Upper lobe of left lung (tissue), 6 donors: Measurements from ENCODE around the gene FLYWCH1. TPM values are rescaled to one million over a fixed set of nuclear protein-coding genes. Genes with fewer than 3 reads are reported as not detected.
"Not testable (repeated sequence)": the region's sequence is repeated elsewhere in the genome, so short reads cannot be mapped to it uniquely, and the experiment has no call there.

Experiments used
- ATAC-seq, 2 donors: fragments of 200-7000 bp; cut with Tn5 transposase; one replicate each; pipeline ENCODE4 v1.9.1; 2022; ENCODE audit warnings: mild to moderate bottlenecking in 2 of 2, moderate library complexity in 2 of 2; ENCODE audit not compliant: low FRiP score in 2 of 2
- DNase-seq, 2 donors: peaks; one replicate each; pipeline ENCODE4 v3.0.0-alpha.2; 2019 to 2020
- H3K27ac ChIP-seq, 4 donors: fragments of 200-600 bp; sonication (generic); one replicate each; pipeline ENCODE4 v1.5.1; 2016 to 2019
- H3K27me3 ChIP-seq, 4 donors: fragments of 200-600 bp; sonication (generic); one replicate each; pipeline ENCODE4 v1.5.1; 2017 to 2019
- H3K36me3 ChIP-seq, 4 donors: fragments of 200-600 bp; sonication (generic); one replicate each; pipeline ENCODE4 v1.5.1; 2016 to 2019
- H3K4me1 ChIP-seq, 4 donors: fragments of 200-600 bp; sonication (generic); one replicate each; pipeline ENCODE4 v1.5.1; 2018 to 2019
- H3K4me3 ChIP-seq, 4 donors: fragments of 200-600 bp; sonication (generic); one replicate each; pipeline ENCODE4 v1.5.1; 2017 to 2019; ENCODE audit warnings: mild to moderate bottlenecking in 2 of 4, moderate library complexity in 1 of 4
- H3K9me3 ChIP-seq, 4 donors: fragments of 200-600 bp; sonication (generic); one replicate each; pipeline ENCODE4 v1.5.1; 2018 to 2019
- EP300 ChIP-seq, 4 donors: sonication (generic); formaldehyde crosslinking; IDR thresholded peaks; one replicate each; pipeline ENCODE4 v1.5.1; 2017; ENCODE audit warnings: antibody characterized with exemption in 4 of 4, control low read depth in 2 of 4
- POLR2A ChIP-seq, 4 donors: fragments of 450-650 bp; IDR thresholded peaks; one replicate each; pipeline ENCODE4 v1.5.1; 2016 to 2017; ENCODE audit warnings: antibody characterized with exemption in 4 of 4, mild to moderate bottlenecking in 2 of 4
- POLR2AphosphoS5 ChIP-seq, 2 donors: sonication (generic); formaldehyde crosslinking; IDR thresholded peaks; one replicate each; pipeline ENCODE4 v1.5.1; 2017; ENCODE audit warnings: antibody characterized with exemption in 2 of 2
- WGBS, 2 donors: methylation state at CpG; one replicate each; pipeline ENCODE4 v1.1.5; 2017 to 2018; 5-methylcytosine and 5-hydroxymethylcytosine counted together
- total RNA-seq, 6 donors: library from RNA; depleted of rRNA in 4 of 6; stranded (reverse); fragments of >200 nt in 4 of 6; gene quantifications; one replicate each; pipeline versions ENCODE4 v1.1.0 to v1.2.1, GENCODE V29; 2016 to 2021
- TF ChIP-seq, protein P1 (sequence below), 6 experiments: fragments of 450-650 bp in 4 of 6; fragments of 200-600 bp in 2 of 6; sonication (generic) in 2 of 6; IDR thresholded peaks; one replicate each; pipeline ENCODE4 v1.5.1; 2016 to 2019; ENCODE audit warnings: antibody characterized with exemption in 6 of 6
- donor health status: DM: no; HTN: no; CAD: no; lungs with moderate emphysema.
- donor health status: DM: no; HTN: yes; CAD: no; lungs with severe emphysema.

Gene FLYWCH1
- total RNA-seq, 6 donors from 2014 or later: 19.3 to 162 (median 43.4) TPM

DNA sequence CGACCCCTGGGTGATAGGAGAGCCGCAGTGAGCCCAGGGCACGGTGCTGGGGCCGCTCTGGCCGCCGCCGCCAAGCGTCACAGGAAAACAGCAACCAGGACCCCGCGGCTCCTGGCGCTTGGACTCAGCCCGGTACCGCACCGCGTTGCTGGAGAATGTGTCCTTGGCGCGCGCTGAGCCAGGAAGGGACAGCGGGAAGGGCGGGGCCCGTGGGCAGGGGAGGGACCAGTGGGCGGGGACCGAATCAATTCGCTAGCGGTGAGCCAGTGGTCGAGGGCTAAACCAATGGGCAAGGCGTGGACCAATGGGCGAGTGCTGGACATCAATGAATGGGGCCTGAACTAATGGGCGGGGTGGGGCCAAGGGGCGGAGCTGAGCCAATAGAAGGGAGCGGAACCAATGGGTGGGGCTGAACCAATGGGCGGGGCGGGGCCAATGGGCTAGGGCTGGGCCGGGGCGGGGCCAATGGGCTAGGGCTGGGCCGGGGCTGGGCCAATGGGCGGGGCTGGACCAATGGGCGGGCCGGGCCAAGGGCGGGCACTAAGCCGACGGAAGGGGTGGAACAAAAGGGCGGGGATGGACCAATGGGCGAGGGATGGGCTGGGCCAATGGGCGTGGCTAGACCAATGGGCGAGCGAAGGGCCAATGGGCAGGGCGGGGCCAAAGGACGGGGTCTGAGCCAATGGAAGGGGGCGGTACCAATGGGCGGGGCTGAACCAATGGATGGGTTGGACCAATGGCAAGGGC, 6.3 kb upstream of the FLYWCH1 start:
- Histone ChIP-seq H3K4me3 (peak overlapping the region; percentile 62 to 88 (median 86)), H3K27me3 (no peaks in the 10 kb centered on the region), H3K9me3 (no peaks in the 10 kb centered on the region), H3K27ac (peak overlapping the region; percentile 86 to 95 (median 92)), H3K36me3 (no peaks in the 10 kb centered on the region), H3K4me1 (peaks cover 12 to 26% (median 15%) of the 10 kb centered on the region in 4 donors)
- ATAC-seq (peak; percentile 93 to 98), DNase-seq (peak; percentile 98 to 100)
- 0 to 2% methylated on average over 25 to 30 of the region's 51 CpGs for WGBS, 2 donors
- TF ChIP-seq POLR2AphosphoS5 (IDR thresholded peaks at IDR 0.05) (peak; percentile 98 to 100), EP300 (IDR thresholded peaks at IDR 0.05) (peak in 1 of 4 donors; percentile 64), POLR2A (IDR thresholded peaks at IDR 0.05) (peak in 3 of 4 donors; percentile 91 to 94 (median 94))
- TF ChIP-seq, protein P1, sequence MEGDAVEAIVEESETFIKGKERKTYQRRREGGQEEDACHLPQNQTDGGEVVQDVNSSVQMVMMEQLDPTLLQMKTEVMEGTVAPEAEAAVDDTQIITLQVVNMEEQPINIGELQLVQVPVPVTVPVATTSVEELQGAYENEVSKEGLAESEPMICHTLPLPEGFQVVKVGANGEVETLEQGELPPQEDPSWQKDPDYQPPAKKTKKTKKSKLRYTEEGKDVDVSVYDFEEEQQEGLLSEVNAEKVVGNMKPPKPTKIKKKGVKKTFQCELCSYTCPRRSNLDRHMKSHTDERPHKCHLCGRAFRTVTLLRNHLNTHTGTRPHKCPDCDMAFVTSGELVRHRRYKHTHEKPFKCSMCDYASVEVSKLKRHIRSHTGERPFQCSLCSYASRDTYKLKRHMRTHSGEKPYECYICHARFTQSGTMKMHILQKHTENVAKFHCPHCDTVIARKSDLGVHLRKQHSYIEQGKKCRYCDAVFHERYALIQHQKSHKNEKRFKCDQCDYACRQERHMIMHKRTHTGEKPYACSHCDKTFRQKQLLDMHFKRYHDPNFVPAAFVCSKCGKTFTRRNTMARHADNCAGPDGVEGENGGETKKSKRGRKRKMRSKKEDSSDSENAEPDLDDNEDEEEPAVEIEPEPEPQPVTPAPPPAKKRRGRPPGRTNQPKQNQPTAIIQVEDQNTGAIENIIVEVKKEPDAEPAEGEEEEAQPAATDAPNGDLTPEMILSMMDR (IDR thresholded peaks at IDR 0.05): peak in 1 of 6 experiments; percentile 15

DNA sequence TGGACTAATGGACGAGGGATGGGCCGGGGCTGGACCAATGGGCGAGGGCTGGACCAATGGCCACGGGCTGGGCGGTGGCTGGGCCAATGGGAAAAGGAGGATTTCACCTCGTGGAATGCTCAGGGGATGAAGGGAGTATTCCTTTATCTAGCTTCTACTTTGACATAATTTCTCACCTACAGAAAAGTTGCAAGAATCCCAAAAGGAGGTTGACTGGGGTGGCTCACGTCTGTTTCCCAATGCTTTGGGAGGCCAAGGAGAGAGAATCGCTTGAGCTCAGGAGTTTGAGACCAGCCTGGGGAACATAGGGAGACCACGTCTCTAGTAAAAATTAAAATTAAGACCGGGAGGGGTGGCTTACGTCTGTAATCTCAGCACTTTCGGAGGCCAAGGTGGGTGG, 5.7 kb upstream of the FLYWCH1 start:
- TF ChIP-seq, protein P1 (IDR thresholded peaks at IDR 0.05): no peak
- TF ChIP-seq POLR2AphosphoS5 (IDR thresholded peaks at IDR 0.05): no peak
- no peak for TF ChIP-seq POLR2A (IDR thresholded peaks at IDR 0.05)
- TF ChIP-seq EP300 (IDR thresholded peaks at IDR 0.05): no peak
- H3K4me1 ChIP-seq: peaks cover 13 to 30% (median 15%) of the 10 kb centered on the region in 4 donors
- no peaks in the 10 kb centered on the region for H3K36me3 ChIP-seq
- H3K4me3 ChIP-seq: peak overlapping the region in 1 of 4 donors; percentile 10
- WGBS, 2 donors: 23 to 27% methylated on average over 12 of the region's 12 CpGs
- ATAC-seq (no peak), DNase-seq (no peak)
- H3K9me3 ChIP-seq: no peaks in the 10 kb centered on the region
- H3K27ac ChIP-seq: peak overlapping the region in 2 of 4 donors; percentile 13 to 23
- H3K27me3 ChIP-seq: no peaks in the 10 kb centered on the region

DNA sequence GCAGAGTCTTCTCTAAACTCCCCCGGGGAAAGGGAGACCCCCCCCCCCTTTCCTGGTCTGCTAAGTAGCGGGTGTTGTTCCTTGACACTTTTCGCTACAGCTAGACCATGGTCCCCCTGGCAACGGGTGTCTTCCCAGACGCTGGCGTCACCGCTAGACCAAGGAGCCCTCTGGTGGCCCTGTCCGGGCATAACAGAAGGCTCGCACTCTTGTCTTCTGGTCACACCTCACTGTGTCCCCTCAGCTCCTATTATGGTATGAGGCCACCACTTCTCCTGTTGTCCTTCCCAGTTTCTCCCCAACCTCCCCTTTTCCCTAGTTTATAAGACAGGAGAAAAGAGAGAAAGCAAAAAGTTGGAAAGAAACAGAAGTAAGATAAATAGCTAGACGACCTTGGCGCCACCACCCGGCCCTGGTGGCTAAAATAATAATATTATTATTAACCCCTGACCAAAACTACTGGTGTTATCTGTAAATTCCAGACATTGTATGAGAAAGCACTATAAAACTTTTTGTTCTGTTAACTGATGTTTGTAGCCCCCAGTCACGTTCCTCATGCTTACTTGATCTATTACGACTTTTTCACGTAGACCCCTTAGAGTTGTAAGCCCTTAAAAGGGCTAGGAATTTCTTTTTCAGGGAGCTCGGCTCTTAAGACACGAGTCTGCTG, 4.5 kb upstream of the FLYWCH1 start:
- TF ChIP-seq, protein P1 (IDR thresholded peaks at IDR 0.05): peak; percentile 47 to 84 (median 72)
- not testable (repeated sequence) for H3K27ac ChIP-seq, ATAC-seq, H3K9me3 ChIP-seq, H3K27me3 ChIP-seq, H3K36me3 ChIP-seq, H3K4me3 ChIP-seq
- H3K4me1 ChIP-seq: peaks cover 13 to 34% (median 20%) of the 10 kb centered on the region in 4 donors
- WGBS, 2 donors: 19 to 22% methylated on average over 12 to 16 of the region's 17 CpGs
- DNase-seq: peak in 1 of 2 donors; percentile 67

DNA sequence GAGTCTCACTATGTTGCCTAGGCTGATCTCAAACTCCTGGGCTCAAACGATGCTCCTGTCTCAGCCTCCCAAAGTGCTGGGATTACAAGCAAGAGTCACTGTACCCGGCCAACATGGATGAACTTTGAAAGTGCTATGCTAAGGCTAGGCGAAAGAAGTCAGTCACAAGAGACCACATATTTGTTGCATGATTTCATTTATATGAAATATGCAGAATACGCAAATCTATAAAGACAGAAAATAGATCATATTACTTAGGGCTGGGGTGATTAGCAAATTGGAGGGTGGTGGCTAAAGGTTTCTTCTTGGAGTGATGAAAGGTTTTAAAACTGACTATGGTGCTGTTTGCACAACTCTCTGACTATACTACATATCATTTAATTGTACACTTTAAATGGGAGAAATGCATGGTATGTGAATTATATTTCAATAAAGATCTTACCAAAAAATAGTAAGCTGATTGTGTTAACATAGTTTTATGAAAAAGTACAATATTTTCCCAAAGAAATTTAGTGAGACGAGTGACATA, 1.2 kb upstream of the FLYWCH1 start:
- no peak for TF ChIP-seq POLR2A (IDR thresholded peaks at IDR 0.05)
- no peak for TF ChIP-seq POLR2AphosphoS5 (IDR thresholded peaks at IDR 0.05)
- TF ChIP-seq, protein P1 (IDR thresholded peaks at IDR 0.05): no peak
- no peak for TF ChIP-seq EP300 (IDR thresholded peaks at IDR 0.05)
- WGBS, 2 donors: 66 to 68% methylated on average over 5 of the region's 5 CpGs
- no peak for ATAC-seq

More for the DNA sequence above, 1.2 kb upstream of the FLYWCH1 start:
- peaks cover 0 to 14% (median 6%) of the 10 kb centered on the region in 4 donors for H3K36me3 ChIP-seq
- H3K4me1 ChIP-seq: peaks cover 15 to 38% (median 25%) of the 10 kb centered on the region in 4 donors
- no peak overlapping the region for H3K27ac ChIP-seq
- H3K4me3 ChIP-seq: no peak overlapping the region
- no peaks in the 10 kb centered on the region for H3K9me3 ChIP-seq
- no peaks in the 10 kb centered on the region for H3K27me3 ChIP-seq
- no peak for DNase-seq
